H1 (cell line): ENCODE data around the gene MYBPC1. TPM values are rescaled to one million over a fixed set of nuclear protein-coding genes. Genes with fewer than 3 reads are reported as not detected.

Experiments used
- CTCF ChIA-PET: fragments of 300-600 bp; sonication (Branson Sonifier 250); formaldehyde crosslinking; loops from one replicate; lab custom pipeline; 2021; ENCODE audit not compliant: partially characterized antibody; lab: Charles Lee
- POLR2A ChIA-PET: fragments of 300-600 bp; sonication (Branson Sonifier 250); formaldehyde crosslinking; loops from one replicate; lab custom pipeline; 2021; ENCODE audit warnings: inconsistent platforms; ENCODE audit not compliant: partially characterized antibody; lab: Charles Lee
- DNase-seq, 2 experiments: peaks; one replicate each; pipeline versions ENCODE4 v3.0.0 to v3.0.0-alpha.2; 2010 to 2022; ENCODE audit warnings: low spot score in 2 of 2, low read depth in 1 of 2, mixed read lengths in 1 of 2
- FAIRE-seq: peaks from 2 replicates; lab custom pipeline; 2011; peaks lifted over from hg19 to GRCh38; lab: Jason Lieb, UNC
- H2AFZ ChIP-seq: 2 replicates; pipeline ENCODE4 v1.8.1; 2012; ENCODE audit warnings: low read length, inconsistent platforms
- H2AK5ac ChIP-seq: 2 replicates; pipeline ENCODE4 v1.6.1; 2013; ENCODE audit warnings: low read depth, low read length
- H2BK120ac ChIP-seq: replicated peaks from 2 replicates; pipeline ENCODE3; 2013; ENCODE audit warnings: low read depth, low read length, inconsistent platforms
- H2BK12ac ChIP-seq: 2 replicates; pipeline ENCODE4 v1.6.1; 2013; ENCODE audit warnings: low read depth, low read length
- H2BK15ac ChIP-seq: 2 replicates; pipeline ENCODE4 v1.6.1; 2013; ENCODE audit warnings: low read length
- H2BK20ac ChIP-seq: 2 replicates; pipeline ENCODE4 v1.6.1; 2013; ENCODE audit warnings: low read length
- H2BK5ac ChIP-seq: 2 replicates; pipeline ENCODE4 v1.6.1; 2013; ENCODE audit warnings: low read depth, low read length
- H3K14ac ChIP-seq: 2 replicates; pipeline ENCODE4 v1.6.1; 2013; ENCODE audit warnings: inconsistent platforms; ENCODE audit not compliant: insufficient read length
- H3K18ac ChIP-seq: 2 replicates; pipeline ENCODE4 v1.6.1; 2013; ENCODE audit warnings: low read length; ENCODE audit errors: extremely low read depth
- H3K23ac ChIP-seq: 2 replicates; pipeline ENCODE4 v1.6.1; 2013; ENCODE audit warnings: inconsistent platforms; ENCODE audit not compliant: insufficient read length
- H3K23me2 ChIP-seq: 2 replicates; pipeline ENCODE4 v1.6.1; 2013; ENCODE audit warnings: low read depth, low read length
- H3K27ac ChIP-seq: 2 replicates; pipeline ENCODE4 v1.6.1; 2011; ENCODE audit warnings: low read depth, low read length, inconsistent platforms
- H3K27me3 ChIP-seq, 4 experiments: replicated peaks in 1 of 4; 1 replicate in 1 of 4; 2 replicates in 3 of 4; pipeline versions ENCODE4 v1.6.1 to v1.8.1; 2011 to 2013; ENCODE audit warnings: low read length in 3 of 4, mild to moderate bottlenecking in 3 of 4, inconsistent platforms in 2 of 4, mixed read lengths in 2 of 4, moderate library complexity in 1 of 4; ENCODE audit not compliant: control insufficient read depth in 3 of 4, insufficient read depth in 3 of 4; ENCODE audit errors: extremely low read depth in 1 of 4
- H3K36me3 ChIP-seq, 4 experiments: 2 replicates each; pipeline versions ENCODE4 v1.6.1 to v1.8.1; 2011 to 2013; ENCODE audit warnings: mild to moderate bottlenecking in 4 of 4, low read length in 3 of 4, moderate library complexity in 2 of 4, control low read depth in 1 of 4, inconsistent platforms in 1 of 4; ENCODE audit not compliant: insufficient read depth in 4 of 4, control insufficient read depth in 2 of 4
- H3K4ac ChIP-seq: replicated peaks from 2 replicates; pipeline ENCODE3; 2013; ENCODE audit warnings: low read length, low read depth, mixed read lengths, inconsistent platforms; ENCODE audit not compliant: insufficient read length
- H3K4me1 ChIP-seq, 4 experiments: replicated peaks in 1 of 4; 1 replicate in 1 of 4; 2 replicates in 3 of 4; pipeline versions ENCODE4 v1.6.1 to v1.8.1; 2011 to 2013; ENCODE audit warnings: low read length in 3 of 4, inconsistent platforms in 2 of 4, mixed read lengths in 1 of 4; ENCODE audit not compliant: insufficient read depth in 4 of 4, control insufficient read depth in 3 of 4
- H3K4me2 ChIP-seq, 2 experiments: 2 replicates each; pipeline versions ENCODE4 v1.6.1 to v1.8.1; 2011 to 2013; ENCODE audit warnings: low read depth in 2 of 2, low read length in 2 of 2, control low read depth in 1 of 2, inconsistent platforms in 1 of 2, mild to moderate bottlenecking in 1 of 2; ENCODE audit not compliant: insufficient read depth in 1 of 2
- H3K4me3 ChIP-seq, 4 experiments: fragments of 200-600, 300-600 bp in 1 of 4; sonication (generic), shearing (Covaris generic), sonication (Bioruptor Twin) in 1 of 4; 2 replicates each; pipeline versions ENCODE4 v1.5.1 to v1.8.1; 2011 to 2016; ENCODE audit warnings: low read length in 4 of 4, low read depth in 3 of 4, control low read depth in 2 of 4, inconsistent platforms in 2 of 4, mild to moderate bottlenecking in 2 of 4, mixed read lengths in 1 of 4, moderate library complexity in 1 of 4; ENCODE audit not compliant: insufficient read depth in 2 of 4; ENCODE audit errors: extremely low read depth in 1 of 4
- H3K56ac ChIP-seq: replicated peaks from 2 replicates; pipeline ENCODE3; 2013; ENCODE audit warnings: low read depth, mild to moderate bottlenecking, mixed read lengths, low read length, inconsistent platforms; ENCODE audit not compliant: insufficient read length
- H3K79me1 ChIP-seq: 2 replicates; pipeline ENCODE4 v1.6.1; 2013; ENCODE audit warnings: low read depth, low read length, control low read depth
- H3K79me2 ChIP-seq, 2 experiments: 2 replicates each; pipeline versions ENCODE4 v1.6.1 to v1.8.1; 2012 to 2013; ENCODE audit warnings: low read length in 2 of 2, mild to moderate bottlenecking in 2 of 2, inconsistent platforms in 1 of 2; ENCODE audit not compliant: insufficient read depth in 2 of 2, control insufficient read depth in 1 of 2
- H3K9ac ChIP-seq, 4 experiments: replicated peaks in 1 of 4; 1 replicate in 1 of 4; 2 replicates in 3 of 4; pipeline versions ENCODE4 v1.6.1 to v1.8.1; 2011 to 2013; ENCODE audit warnings: low read depth in 3 of 4, low read length in 3 of 4, control low read depth in 2 of 4, mild to moderate bottlenecking in 2 of 4, moderate library complexity in 2 of 4, inconsistent platforms in 1 of 4; ENCODE audit errors: extremely low read depth in 1 of 4
- H3K9me3 ChIP-seq, 2 experiments: 2 replicates each; pipeline versions ENCODE4 v1.6.1 to v1.8.1; 2012 to 2013; ENCODE audit warnings: mild to moderate bottlenecking in 2 of 2, moderate library complexity in 2 of 2, control low read depth in 1 of 2, inconsistent platforms in 1 of 2, low read depth in 1 of 2, low read length in 1 of 2, mixed read lengths in 1 of 2; ENCODE audit not compliant: insufficient read depth in 2 of 2
- H4K20me1 ChIP-seq, 2 experiments: replicated peaks in 1 of 2; 2 replicates each; pipeline versions ENCODE3 to v1.8.1; 2011 to 2013; ENCODE audit warnings: inconsistent platforms in 2 of 2, low read length in 2 of 2, mild to moderate bottlenecking in 1 of 2; ENCODE audit not compliant: insufficient read depth in 2 of 2, control insufficient read depth in 1 of 2
- H4K5ac ChIP-seq: 2 replicates; pipeline ENCODE4 v1.6.1; 2013; ENCODE audit warnings: low read length, low read depth, mixed read lengths, inconsistent platforms; ENCODE audit not compliant: insufficient read length
- H4K8ac ChIP-seq: 2 replicates; pipeline ENCODE4 v1.8.0; 2013; ENCODE audit warnings: mild to moderate bottlenecking, moderate library complexity, low read length, inconsistent platforms; ENCODE audit not compliant: insufficient read depth; ENCODE audit errors: extremely low read depth
- H4K91ac ChIP-seq: replicated peaks from 2 replicates; pipeline ENCODE3; 2013; ENCODE audit warnings: low read length, mixed read lengths, inconsistent platforms; ENCODE audit not compliant: insufficient read length
- CBX8 ChIP-seq: fragments of 300-800, 300-1000 bp; sonication (generic); IDR thresholded peaks from 2 replicates; pipeline ENCODE4 v1.7.1; 2016; ENCODE audit warnings: low read depth, low read length, borderline replicate concordance
- FOSL1 ChIP-seq: IDR thresholded peaks from 2 replicates; pipeline ENCODE4 v1.6.1; 2011; ENCODE audit warnings: mild to moderate bottlenecking, low read depth, low read length, moderate library complexity; ENCODE audit not compliant: insufficient read depth
- KDM5A ChIP-seq: fragments of 200-600 bp; IDR thresholded peaks from 2 replicates; pipeline ENCODE4 v1.7.1; 2012; ENCODE audit warnings: mild to moderate bottlenecking, low read length, inconsistent platforms, mixed read lengths
- SIN3A ChIP-seq, 2 experiments: IDR thresholded peaks in 1 of 2; conservative IDR thresholded peaks in 1 of 2; 2 replicates each; pipeline ENCODE4 v1.6.1; 2011 to 2012; ENCODE audit warnings: low read length in 2 of 2, improper control_type of control experiment in 1 of 2, low read depth in 1 of 2, mild to moderate bottlenecking in 1 of 2
- SIX5 ChIP-seq: IDR thresholded peaks from 2 replicates; pipeline ENCODE4 v1.6.1; 2011; ENCODE audit warnings: mild to moderate bottlenecking, low read depth, low read length
- TBP ChIP-seq: IDR thresholded peaks from 2 replicates; pipeline ENCODE4 v1.6.1; 2011; ENCODE audit warnings: low read depth, low read length, improper control_type of control experiment
- ZNF274 ChIP-seq: IDR thresholded peaks from 2 replicates; pipeline ENCODE4 v1.7.0; 2012; ENCODE audit warnings: low read length, borderline replicate concordance; ENCODE audit errors: extremely low read depth
- whole genome bisulfite sequencing, 2 experiments: shearing (Covaris generic) in 1 of 2; methylation state at CpG; one replicate each; pipeline versions ENCODE4 v1.1.6 to v1.1.7; 2013 to 2015; ENCODE audit warnings: low lambda C conversion rate in 2 of 2, mixed read lengths in 2 of 2, inconsistent platforms in 1 of 2, low coverage in 1 of 2, missing lambda C conversion rate in 1 of 2; ENCODE audit not compliant: insufficient replicate concordance in 2 of 2, insufficient coverage in 1 of 2, insufficient read length in 1 of 2; ENCODE audit errors: extremely low coverage in 1 of 2, missing lambda C conversion rate in 1 of 2; 5-methylcytosine and 5-hydroxymethylcytosine counted together
- polyA plus RNA-seq, 7 experiments: library from polyadenylated mRNA; depleted of rRNA in 3 of 7; stranded (reverse) in 5 of 7; unstranded in 2 of 7; fragments of >200 nt in 5 of 7; fragments of 200-250 nt in 2 of 7; gene quantifications; 1 replicate in 5 of 7; 2 replicates in 1 of 7; 4 replicates in 1 of 7; pipeline versions ENCODE4 v1.2.1 to v1.2.3, GENCODE V29; 2011 to 2013; ENCODE audit warnings: missing spikeins in 2 of 7, mixed read lengths in 2 of 7
- total RNA-seq: library from RNA; stranded (reverse); fragmentation: NEBNext Ultra II Directional; extraction: Animal tissue kit (Norgen Biotek cat#: 25700); gene quantifications from 2 replicates; pipeline ENCODE4 v1.2.1, GENCODE V29; 2021

Gene MYBPC1
- total and polyA plus RNA-seq, 2 of the 8 experiments (the other 6 are each of a cell fraction or from before 2014, with no cell fraction given) = not detected

DNA sequence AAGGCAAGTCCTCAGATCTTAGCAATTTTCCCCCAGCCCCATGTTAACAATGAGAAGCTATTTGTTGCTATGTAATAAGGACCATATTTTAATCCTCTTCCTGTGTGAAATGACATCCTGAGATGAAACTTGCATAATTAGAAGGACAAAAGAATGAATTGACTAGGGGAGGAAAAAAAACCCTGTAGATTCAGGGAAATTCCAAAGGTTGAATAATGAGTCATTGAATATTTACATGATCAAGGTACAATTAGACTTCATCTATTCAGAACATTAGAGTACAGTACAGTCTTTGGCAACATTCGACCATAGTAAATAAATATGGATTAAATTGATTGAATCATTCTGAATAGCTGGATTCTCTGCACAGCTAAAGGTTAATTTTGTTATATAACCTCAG, 9.4 kb downstream of the MYBPC1 start:
- Histone ChIP-seq H4K20me1 (no peaks in the 10 kb centered on the region), H2BK15ac (no peak overlapping the region), H3K36me3 (no peaks in the 10 kb centered on the region), H3K4me1 (peaks cover 0 to 5% (median 2%) of the 10 kb centered on the region in 4 experiments; a peak in 3 of 7 replicates), H3K4me2 (no peak overlapping the region), H3K18ac (no peak overlapping the region), H3K9ac (no peak overlapping the region), H3K23ac (no peak overlapping the region), H2BK5ac (no peak overlapping the region), H2AK5ac (no peak overlapping the region), H2BK12ac (no peak overlapping the region), H2AFZ (no peak overlapping the region)
- no peak for FAIRE-seq
- no peak for DNase-seq
- TF ChIP-seq ZNF274 (no peak), TBP (no peak), CBX8 (no peak), SIN3A (conservative IDR thresholded peaks at IDR 0.05 in 1 of 2, IDR thresholded peaks at IDR 0.05 in 1 of 2; ENCODE audit: low read depth in 1 of 2, low read length in 2 of 2) (no peak), SIX5 (no peak), FOSL1 (no peak), KDM5A (no peak)
- TF ChIP-seq, all 59 proteins: peak for 0
- Histone ChIP-seq H3K4ac (no peak overlapping the region), H4K5ac (no peak overlapping the region), H3K14ac (no peak overlapping the region), H4K91ac (no peak overlapping the region), H2BK20ac (no peak overlapping the region), H3K23me2 (no peaks in the 10 kb centered on the region), H3K56ac (no peak overlapping the region), H4K8ac (no peak overlapping the region), H3K9me3 (no peaks in the 10 kb centered on the region), H3K79me1 (no peaks in the 10 kb centered on the region), H3K4me3 (no peak overlapping the region), H3K79me2 (no peaks in the 10 kb centered on the region), H3K27ac (no peak overlapping the region), H2BK120ac (no peak overlapping the region), H3K27me3 (no peaks in the 10 kb centered on the region)
- ChIA-PET POLR2A (interaction anchor here (1.0 kb wide), 1 partner anchor 38 kb away, joined by 4 read pairs; no protein-coding TSS in a partner anchor), CTCF (no interaction called here)
- WGBS, 2 experiments = 71% methylated on average over 1 of the region's 1 CpG; no CpG with 5 or more reads in 1 of the 2 experiments
